ENCODE measurements around the gene DVL3. TPM values are rescaled to one million over a fixed set of nuclear protein-coding genes. Genes with fewer than 3 reads are reported as not detected.
A peak's percentile ranks its signal among the peaks of the same experiment; 100 is the strongest.

The DVL3 gene
- total RNA-seq, 1 donor from 2014 or later = 51.7 TPM

DNA sequence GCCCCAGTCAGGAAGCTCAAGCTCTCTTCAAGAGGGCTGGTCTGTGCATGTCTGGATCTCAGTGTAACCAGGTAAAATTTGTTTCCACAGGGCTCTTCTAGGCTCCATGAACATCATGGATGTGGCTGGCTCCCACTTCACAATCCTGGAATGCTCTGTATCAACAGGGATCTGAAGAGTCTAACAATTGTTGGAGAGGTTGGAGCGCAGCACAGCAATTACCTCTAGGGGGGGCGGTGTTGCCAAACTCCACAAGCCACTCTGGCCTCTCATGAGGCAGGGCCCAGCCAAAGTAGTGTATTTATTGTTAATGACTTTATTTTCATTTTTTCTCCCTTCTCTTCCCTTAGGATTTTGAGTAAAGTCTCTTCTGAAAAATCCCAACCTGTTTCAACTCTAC, 26.2 kb upstream of the DVL3 start:
- TF ChIP-seq, protein P1, sequence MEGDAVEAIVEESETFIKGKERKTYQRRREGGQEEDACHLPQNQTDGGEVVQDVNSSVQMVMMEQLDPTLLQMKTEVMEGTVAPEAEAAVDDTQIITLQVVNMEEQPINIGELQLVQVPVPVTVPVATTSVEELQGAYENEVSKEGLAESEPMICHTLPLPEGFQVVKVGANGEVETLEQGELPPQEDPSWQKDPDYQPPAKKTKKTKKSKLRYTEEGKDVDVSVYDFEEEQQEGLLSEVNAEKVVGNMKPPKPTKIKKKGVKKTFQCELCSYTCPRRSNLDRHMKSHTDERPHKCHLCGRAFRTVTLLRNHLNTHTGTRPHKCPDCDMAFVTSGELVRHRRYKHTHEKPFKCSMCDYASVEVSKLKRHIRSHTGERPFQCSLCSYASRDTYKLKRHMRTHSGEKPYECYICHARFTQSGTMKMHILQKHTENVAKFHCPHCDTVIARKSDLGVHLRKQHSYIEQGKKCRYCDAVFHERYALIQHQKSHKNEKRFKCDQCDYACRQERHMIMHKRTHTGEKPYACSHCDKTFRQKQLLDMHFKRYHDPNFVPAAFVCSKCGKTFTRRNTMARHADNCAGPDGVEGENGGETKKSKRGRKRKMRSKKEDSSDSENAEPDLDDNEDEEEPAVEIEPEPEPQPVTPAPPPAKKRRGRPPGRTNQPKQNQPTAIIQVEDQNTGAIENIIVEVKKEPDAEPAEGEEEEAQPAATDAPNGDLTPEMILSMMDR (IDR thresholded peaks at IDR 0.05; ENCODE audit: insufficient read depth, low read length, poor library complexity, severe bottlenecking) = peak; percentile 35
- DNase-seq (ENCODE audit: low read depth) = no peak
- H3K36me3 ChIP-seq (ENCODE audit: control insufficient read depth, insufficient read depth, low read length) = no peaks in the 10 kb centered on the region

GRCh38 chr3:184132945-184133344, 22.2 kb upstream of the DVL3 start:
- TF ChIP-seq, protein P1 (IDR thresholded peaks at IDR 0.05; ENCODE audit: insufficient read depth, low read length, poor library complexity, severe bottlenecking) = no peak
- DNase-seq (ENCODE audit: low read depth) = no peak
- no peak overlapping the region for H3K4me3 ChIP-seq (ENCODE audit: low read depth, low read length)

More for the DNA sequence above, 26.2 kb upstream of the DVL3 start:
- Histone ChIP-seq H3K4me3 (ENCODE audit: low read depth, low read length) (no peak overlapping the region), H3K27me3 (ENCODE audit: control insufficient read depth, insufficient read depth, low read length) (no peaks in the 10 kb centered on the region)

GRCh38 chr3:184133840-184134745, 21.1 kb upstream of the DVL3 start:
- Histone ChIP-seq H3K27me3 (ENCODE audit: control insufficient read depth, insufficient read depth, low read length) (no peaks in the 10 kb centered on the region), H3K36me3 (ENCODE audit: control insufficient read depth, insufficient read depth, low read length) (no peaks in the 10 kb centered on the region), H3K4me3 (ENCODE audit: low read depth, low read length) (peak overlapping the region; percentile 83)
- DNase-seq (ENCODE audit: low read depth) = no peak
- TF ChIP-seq, protein P1 (IDR thresholded peaks at IDR 0.05; ENCODE audit: insufficient read depth, low read length, poor library complexity, severe bottlenecking) = no peak

More at GRCh38 chr3:184132945-184133344, 22.2 kb upstream of the DVL3 start:
- Histone ChIP-seq H3K27me3 (ENCODE audit: control insufficient read depth, insufficient read depth, low read length) (no peaks in the 10 kb centered on the region), H3K36me3 (ENCODE audit: control insufficient read depth, insufficient read depth, low read length) (no peaks in the 10 kb centered on the region)

DNA sequence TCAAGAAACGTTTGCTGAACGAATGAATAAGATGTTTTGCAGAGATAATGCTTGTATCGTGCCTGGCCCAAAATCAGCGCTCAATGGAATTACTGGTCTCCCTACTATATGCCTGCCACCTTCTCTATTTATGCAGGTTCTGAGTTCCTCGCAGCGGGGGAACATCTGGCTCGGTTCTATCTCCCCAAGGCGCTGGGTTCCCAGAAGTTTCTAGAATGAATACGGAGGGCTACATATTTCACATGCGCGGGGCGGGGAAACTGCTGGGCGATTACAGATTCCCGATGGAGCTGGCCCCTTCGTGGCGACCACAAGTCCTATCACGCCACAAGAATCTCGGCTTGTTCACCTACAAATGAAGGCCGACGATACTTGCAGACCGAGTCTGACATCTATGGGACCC, 20.4 kb upstream of the DVL3 start:
- TF ChIP-seq, protein P1 (IDR thresholded peaks at IDR 0.05; ENCODE audit: insufficient read depth, low read length, poor library complexity, severe bottlenecking) = no peak
- DNase-seq (ENCODE audit: low read depth) = no peak
- no peaks in the 10 kb centered on the region for H3K36me3 ChIP-seq (ENCODE audit: control insufficient read depth, insufficient read depth, low read length)
- H3K4me3 ChIP-seq (ENCODE audit: low read depth, low read length) = peak overlapping the region; percentile 83
- H3K27me3 ChIP-seq (ENCODE audit: control insufficient read depth, insufficient read depth, low read length) = no peaks in the 10 kb centered on the region

- H3K27me3 ChIP-seq (ENCODE audit: control insufficient read depth, insufficient read depth, low read length) = no peaks in the 10 kb centered on the region
- TF ChIP-seq, protein P1 (IDR thresholded peaks at IDR 0.05; ENCODE audit: insufficient read depth, low read length, poor library complexity, severe bottlenecking) = peak; percentile 44
- DNase-seq (ENCODE audit: low read depth) = peak; percentile 76
- H3K36me3 ChIP-seq (ENCODE audit: control insufficient read depth, insufficient read depth, low read length) = no peaks in the 10 kb centered on the region
- peak within 1 kb of the TSS; percentile 83 for H3K4me3 ChIP-seq (ENCODE audit: low read depth, low read length)
Observed at GRCh38 chr3:184135149-184135910, 19.8 kb upstream of the DVL3 start, which contains the start of gene EIF2B5. TSS of gene EIF2B5 (plus strand) at chr3:184135358. CDS start at chr3:184135386, 28 bp downstream.
